Left cardiac atrium (tissue), 4 donors: Measurements from ENCODE around the gene TRIM67. TPM values are rescaled to one million over a fixed set of nuclear protein-coding genes. Genes with fewer than 3 reads are reported as not detected.

Source experiments
- ATAC-seq, 2 donors: fragments of 200-7000 bp; cut with Tn5 transposase; one replicate each; pipeline ENCODE4 v1.9.1; 2020; ENCODE audit warnings: mild to moderate bottlenecking in 2 of 2, moderate library complexity in 2 of 2
- DNase-seq: peaks from one replicate; pipeline ENCODE4 v3.0.0-alpha.2; 2020
- intact Hi-C, 2 donors: fragments of 100-400 bp; cut with DNase I; formaldehyde crosslinking; loops; one replicate each; pipeline versions ENCODE4 v1.14.1 to v1.15.1; 2022 to 2023
- total RNA-seq, 2 donors: library from RNA; stranded (reverse); fragmentation: NEBNext Ultra II Directional; extraction: Animal tissue kit (Norgen Biotek cat#: 25700); gene quantifications; one replicate each; pipeline ENCODE4 v1.2.1, GENCODE V29; 2021
- donor health status: DM: no; HTN: yes; CAD: no.
- donor health status: DM: no; HTN: yes; CAD: no; lungs with severe emphysema.
- donor health status: DM: yes; HTN: yes; CAD: no.
- donor health status: Dilated cardiomyopathy.

Gene TRIM67
- total RNA-seq, 2 donors from 2014 or later: 0.12 to 0.16 TPM

DNA sequence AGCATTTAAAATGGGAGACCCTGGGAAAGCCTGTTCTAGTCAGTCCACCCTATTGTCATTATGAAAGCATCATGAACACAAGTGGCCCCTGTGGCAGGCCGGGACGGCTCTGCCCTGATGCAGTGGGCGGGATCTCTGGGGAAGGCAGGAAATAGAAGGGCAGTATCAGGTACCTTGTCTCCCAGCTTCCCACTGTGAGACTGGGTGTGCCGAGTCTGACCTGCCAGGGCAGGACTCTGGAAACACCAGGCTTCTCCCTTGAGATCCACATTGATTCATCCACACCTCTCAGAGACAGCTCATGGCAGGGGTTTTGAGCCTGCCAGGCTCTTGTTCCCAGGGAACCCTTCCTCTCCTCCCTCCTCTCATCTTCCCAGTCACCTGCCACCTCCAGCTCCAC lies 54.6 kb downstream of the TRIM67 start:
- ATAC-seq (no peak), DNase-seq (no peak)
- intact Hi-C loops: loop anchor here in 1 of 2 donors (10.0 kb wide), 1 partner anchor 292 kb away; no protein-coding TSS in a partner anchor

DNA sequence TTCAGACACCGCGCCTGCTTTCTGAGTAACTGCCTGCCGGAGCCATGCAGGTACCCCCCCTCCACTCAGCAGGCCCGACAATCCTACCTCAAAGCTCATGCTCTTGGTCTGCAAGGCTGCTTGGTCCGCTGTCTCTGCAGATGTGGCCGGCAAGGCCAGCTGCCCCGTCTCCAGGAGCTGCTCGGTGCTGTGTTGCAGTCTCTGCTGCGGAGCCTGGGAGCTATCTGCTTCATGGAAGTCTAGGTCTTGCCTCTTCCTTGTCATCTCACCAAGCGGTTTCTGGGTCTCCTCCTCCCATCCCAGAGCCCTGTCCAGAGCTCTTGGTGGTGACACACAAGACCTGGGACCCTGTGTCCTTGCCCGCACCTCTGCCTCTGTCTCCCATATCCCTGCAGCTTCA lies 55.2 kb downstream of the TRIM67 start:
- intact Hi-C loops: loop anchor here in 1 of 2 donors (10.0 kb wide), 1 partner anchor 292 kb away; no protein-coding TSS in a partner anchor
- ATAC-seq (no peak), DNase-seq (no peak)

DNA sequence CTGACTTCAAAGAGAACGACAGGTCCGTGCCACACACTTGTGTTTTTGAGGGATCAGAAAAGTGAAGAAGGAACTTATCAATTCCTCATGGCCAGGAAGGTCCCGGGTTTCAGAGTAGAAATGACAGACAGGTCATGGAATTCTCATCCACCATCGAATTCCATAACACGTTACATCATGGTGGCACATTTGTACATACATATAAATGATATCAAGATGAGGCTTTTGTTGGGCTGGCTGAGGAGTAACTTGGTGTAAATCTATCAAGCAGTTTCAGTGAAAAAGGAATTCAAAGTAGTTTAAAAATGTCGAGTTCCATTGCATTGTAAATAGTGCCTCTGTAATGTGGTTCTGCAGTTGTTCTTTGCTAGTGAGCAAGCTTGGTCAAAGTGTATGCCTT lies 56.2 kb downstream of the TRIM67 start:
- ATAC-seq: no peak
- DNase-seq: no peak
- intact Hi-C loops: loop anchor here in 1 of 2 donors (10.0 kb wide), 1 partner anchor 293 kb away; no protein-coding TSS in a partner anchor

DNA sequence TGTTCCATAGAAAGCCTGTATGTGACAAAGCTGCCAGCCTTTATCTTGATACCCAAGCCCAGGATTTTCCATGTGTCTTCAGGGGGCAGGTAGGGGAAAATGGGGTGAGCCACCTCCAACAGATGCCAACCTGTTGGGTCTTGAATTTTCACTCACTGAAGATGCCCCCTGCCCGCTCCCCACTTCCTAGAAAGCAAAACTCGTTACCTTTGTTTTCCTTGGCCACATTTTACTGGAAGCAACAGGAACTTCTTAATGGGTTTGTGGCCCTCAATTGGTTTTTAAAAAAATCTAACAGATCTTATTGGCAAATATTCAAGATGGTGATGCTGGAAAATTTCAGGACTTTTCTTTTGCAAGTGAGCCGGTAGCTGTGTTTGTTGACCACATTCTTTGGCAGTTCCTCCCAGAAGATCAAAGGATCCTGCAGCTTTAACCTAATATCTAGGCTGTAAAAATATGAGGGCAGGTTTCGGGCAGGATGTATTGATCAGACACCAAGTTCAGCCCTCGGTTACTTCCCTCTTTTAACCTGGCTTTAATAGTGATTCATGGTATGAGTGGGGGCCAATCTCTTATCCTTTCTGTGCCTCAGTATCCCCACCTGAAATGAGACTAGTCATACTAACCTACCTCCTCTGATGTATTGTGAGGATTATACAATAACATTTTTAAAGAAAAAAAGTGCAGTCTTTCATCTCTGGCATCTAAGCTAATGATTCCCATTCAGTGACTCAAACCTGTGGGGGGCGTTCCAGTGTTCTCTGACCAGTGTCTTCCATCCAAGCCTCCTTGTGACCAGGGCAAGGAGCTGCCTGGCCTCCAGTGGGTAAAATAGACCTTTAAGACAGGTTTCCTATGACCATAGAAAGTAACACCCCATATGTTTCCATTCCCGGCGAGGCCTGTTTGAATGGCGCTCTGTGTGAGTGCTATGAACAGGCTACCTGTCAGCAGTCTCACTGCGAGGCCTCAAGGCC lies 57.9 kb downstream of the TRIM67 start:
- no peak for DNase-seq
- ATAC-seq: no peak
- intact Hi-C loops: loop anchor here in 1 of 2 donors (10.0 kb wide), 1 partner anchor 295 kb away; no protein-coding TSS in a partner anchor

DNA sequence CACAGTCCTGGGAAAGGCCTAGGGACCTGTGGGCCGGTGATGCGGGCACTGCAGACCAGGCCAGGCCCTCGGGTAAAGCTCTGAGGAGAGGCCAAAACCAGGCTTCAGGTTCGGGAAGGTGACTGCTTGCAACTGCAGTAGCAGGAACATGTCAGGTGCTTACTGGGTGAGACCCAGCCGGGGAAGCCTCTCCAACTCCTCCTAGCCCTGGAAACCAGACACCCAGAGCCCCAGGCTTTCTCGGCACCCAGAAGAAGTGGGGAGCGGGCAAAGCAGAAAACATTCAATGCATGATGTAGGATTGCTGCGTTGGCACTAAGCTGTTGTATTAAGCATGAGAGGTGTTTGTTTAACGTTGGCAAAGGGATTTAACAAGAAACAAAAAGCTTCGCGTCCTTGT lies 58.9 kb downstream of the TRIM67 start:
- intact Hi-C loops: no loop called here
- no peak for DNase-seq
- no peak for ATAC-seq

DNA sequence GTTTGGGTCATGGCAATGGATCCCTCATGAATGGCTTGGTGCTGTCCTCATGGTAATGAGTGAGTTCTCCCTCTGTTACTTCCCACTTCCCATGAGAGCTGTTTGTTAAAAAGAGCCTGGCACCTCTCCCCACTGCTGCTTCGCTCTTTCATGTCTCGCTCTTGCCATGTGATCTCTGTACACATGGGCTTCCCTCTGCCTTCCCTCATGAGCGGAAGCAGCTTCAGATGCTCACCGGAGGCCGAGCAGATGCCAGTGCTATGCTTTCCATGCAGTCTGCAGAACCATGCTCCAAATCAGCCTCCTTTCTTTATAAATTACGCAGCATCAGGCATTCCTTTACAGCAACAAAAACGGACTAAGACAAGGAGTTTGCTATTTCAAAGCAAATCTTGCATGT lies 64.3 kb downstream of the TRIM67 start:
- ATAC-seq: no peak
- intact Hi-C loops: no loop called here

DNA sequence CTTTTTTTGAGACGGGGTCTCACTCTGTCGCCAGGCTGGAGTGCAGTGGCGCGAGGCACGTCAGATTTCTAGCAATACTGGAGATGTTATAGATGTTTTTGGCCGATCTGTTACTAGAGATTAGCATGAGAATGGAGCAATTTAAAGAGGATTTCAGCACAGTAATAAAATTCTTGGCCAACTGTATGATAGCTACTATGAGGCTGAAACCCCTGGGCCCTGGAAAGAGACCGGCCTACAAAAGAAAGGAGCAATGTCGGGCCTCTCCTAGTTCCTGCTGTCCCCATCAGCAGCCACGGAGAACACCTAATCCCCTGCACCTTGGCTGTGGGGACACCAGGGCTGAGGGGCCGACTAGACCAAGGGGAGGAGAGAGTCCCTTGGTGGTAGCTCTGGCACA lies 69.7 kb downstream of the TRIM67 start:
- intact Hi-C loops: no loop called here
- DNase-seq (no peak), ATAC-seq (no peak)

More for the DNA sequence above, 64.3 kb downstream of the TRIM67 start:
- DNase-seq: no peak

DNA sequence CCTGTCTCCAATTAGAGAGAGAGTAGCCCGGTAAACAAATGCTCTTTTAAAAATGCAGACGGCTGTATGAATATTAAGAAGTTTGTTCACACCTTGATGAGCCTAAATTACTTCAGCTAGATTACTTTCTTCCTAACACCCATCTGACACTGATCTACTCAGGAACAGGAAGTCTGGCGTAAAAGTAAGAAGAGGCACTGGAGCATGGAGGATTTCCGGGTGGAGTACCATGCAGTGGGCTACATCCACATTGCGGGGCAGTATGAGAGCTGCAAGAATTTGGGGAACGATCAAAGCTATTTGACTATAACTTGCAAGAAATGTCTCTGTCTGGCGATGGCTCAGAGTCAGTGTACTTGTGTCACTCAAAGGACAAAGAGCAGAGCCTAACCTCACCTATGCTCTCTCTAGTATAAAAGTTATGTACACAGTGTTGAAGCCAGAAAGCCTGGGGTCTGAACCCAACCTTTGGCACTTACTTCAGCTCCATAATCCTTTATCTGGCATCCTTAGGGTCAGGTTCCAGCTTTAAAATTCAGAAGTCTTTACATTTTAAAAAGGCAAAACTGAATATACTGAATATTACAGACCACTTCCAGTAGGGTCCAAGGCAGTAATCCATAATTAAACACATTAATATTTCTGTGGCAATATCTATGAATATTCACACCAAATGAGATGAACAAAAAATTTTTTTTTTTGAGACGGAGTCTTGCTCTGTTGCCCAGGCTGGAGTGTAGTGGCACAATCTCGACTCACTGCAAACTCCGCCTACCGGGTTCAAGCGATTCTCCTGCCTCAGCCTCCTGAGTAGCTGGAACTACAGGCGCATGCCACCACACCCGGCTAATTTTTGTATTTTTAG lies 71.2 kb downstream of the TRIM67 start:
- no peak for DNase-seq
- intact Hi-C loops: no loop called here
- ATAC-seq: no peak

DNA sequence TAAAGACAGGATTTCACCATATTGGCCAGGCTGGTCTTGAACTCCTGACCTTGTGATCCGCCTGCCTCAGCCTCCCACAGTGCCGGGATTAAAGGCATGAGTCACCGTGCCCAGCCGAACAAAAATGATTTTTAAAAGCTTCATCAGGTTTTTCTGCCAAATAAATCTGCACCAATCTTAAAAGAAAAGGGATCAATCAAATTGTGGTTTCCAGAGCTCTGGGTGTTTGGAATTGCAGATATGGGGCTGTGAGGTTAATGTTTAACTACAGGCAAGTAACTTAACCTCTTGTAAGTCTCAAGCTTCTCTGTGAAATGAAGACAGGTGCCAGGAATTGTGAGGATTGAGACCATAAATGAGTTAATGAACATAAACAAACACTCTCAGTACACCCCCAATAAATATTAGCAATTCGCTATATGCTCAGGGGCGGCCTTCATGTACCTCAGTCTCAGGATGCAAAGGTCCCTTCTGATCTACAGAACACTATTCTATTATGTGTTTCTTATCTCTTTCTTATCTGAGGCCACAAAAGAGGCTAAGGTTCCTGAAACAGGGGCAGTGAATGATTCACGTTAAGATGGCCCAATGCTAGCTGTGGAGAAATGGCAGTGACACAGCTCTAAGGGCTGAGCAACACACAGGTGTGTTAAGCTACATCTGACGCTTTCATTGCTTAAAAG lies 72.0 kb downstream of the TRIM67 start:
- ATAC-seq (no peak), DNase-seq (no peak)
- intact Hi-C loops: no loop called here

DNA sequence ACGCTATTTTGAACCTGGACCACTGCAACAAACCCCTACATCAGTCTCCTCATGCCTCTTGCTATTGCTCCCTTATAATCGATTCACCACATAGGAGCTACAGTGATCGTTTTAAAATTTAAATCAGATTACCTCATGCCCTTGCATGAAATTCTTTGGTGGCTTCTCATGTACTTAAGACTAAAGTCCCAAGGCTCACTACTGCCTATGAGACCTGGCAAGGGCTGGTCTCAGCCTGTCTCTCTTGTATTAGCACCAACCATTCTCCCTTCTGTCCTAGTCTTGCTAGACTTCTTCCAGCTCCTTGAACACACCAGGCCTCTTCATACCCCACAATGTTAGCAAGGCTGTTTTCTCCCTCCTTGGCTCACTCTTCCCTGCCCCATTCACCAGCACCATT lies 72.6 kb downstream of the TRIM67 start:
- ATAC-seq (no peak), DNase-seq (no peak)
- intact Hi-C loops: no loop called here

DNA sequence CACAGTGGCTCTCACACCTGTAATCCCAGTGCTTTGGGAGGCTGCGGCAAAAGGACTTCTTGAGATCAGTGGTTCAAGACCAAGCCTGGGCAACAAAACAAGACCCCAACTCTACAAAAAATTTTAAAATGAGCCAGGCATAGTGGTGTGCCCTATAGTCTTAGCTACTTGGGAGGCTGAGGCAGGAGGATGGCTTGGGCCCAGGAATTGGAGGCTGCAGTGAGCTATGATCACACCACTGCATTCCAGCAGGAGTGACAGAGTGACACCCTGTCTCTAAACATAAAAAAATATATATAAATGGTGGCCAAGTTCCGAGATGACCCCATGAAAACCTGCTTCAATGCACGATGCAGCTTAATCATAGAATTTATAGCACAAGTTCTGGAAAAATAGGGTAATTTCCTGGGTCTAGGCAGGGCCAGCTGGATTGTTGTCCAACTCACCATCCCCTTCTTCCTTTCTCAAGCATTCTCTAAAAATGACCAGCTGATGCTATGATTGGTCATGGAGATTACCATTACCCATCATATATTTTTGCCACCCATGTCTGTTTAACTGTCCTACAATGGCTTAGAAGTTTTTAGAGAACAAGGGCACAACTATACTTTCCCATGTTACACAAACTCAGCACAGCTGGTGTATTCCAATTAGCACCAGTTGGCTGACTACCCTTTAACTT lies 73.8 kb downstream of the TRIM67 start:
- intact Hi-C loops: no loop called here
- ATAC-seq (no peak), DNase-seq (no peak)

DNA sequence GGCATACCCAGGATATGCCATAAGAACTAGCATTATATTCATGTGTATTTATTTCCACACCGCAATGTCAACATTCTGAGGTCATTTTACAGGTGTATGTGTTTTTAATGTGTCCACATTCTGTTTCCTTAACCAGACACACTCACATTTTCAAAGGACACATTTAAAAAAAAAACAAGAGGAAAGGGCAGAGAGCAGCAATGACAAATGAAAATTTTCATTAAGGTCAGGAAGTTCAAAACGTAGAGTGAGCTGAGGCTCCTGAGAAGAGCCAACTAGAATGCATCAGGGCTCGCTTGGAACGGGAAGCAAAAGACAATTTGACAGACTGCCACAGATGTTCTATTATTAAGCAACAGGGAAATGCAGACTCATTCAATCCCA lies 74.3 kb downstream of the TRIM67 start:
- intact Hi-C loops: no loop called here
- DNase-seq (no peak), ATAC-seq (no peak)

DNA sequence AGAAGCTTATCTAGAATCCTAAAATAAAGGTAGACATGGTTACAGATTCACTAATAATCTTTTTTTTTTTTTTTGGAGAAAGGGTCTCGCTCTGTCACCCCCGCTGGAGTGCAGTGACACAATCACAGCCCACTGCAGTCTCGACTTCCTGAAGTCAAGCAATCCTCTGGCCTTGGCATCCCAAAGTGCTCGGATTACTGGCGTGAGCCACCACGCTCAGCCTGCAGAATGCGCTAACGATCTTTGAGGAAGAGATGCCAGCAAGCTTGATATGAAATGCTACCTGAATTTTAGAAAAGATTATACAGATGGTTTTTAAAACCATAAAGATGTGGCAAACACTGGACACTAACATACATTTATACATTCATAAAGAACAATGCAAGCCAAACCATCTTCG lies 75.1 kb downstream of the TRIM67 start:
- ATAC-seq: no peak
- intact Hi-C loops: no loop called here
- DNase-seq: no peak

DNA sequence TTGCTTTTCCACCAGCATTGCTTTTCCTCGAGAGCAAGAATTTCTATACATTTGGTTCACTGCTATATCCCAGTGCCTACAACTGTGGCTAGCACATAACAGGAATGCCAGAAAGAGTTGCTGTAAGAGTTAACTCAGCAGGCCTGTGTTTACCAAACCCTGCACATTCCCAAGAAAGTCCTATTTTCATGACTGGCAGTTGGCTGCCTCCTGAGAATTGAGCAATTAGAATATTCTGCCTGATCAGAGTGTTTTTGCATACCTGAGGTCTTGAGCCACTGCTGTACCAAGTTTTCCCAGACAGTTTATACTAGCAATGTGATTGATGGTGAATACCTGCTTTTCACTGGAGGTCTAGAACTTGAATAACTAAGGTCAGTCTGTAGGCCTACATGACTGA lies 76.4 kb downstream of the TRIM67 start:
- ATAC-seq: no peak
- DNase-seq: no peak
- intact Hi-C loops: no loop called here

DNA sequence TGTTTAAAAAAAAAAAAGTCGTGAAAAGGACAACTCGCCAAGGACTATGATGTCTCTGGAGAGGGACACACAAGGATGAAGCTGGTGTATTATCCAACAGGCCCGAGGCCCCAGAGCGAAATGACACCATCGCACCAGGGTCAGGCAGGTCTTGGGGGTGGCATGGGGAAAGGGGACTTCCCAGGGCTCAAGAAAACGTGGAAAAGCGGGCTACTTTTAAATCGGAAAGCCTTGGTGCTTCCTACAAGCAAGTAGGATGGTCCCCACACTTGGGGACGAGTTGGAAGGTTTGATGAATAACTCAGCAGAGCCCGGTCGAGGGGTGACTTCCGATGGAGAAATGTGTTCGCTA lies 78.6 kb downstream of the TRIM67 start:
- ATAC-seq: peak; percentile 7 to 9
- intact Hi-C loops: no loop called here
- DNase-seq: no peak

DNA sequence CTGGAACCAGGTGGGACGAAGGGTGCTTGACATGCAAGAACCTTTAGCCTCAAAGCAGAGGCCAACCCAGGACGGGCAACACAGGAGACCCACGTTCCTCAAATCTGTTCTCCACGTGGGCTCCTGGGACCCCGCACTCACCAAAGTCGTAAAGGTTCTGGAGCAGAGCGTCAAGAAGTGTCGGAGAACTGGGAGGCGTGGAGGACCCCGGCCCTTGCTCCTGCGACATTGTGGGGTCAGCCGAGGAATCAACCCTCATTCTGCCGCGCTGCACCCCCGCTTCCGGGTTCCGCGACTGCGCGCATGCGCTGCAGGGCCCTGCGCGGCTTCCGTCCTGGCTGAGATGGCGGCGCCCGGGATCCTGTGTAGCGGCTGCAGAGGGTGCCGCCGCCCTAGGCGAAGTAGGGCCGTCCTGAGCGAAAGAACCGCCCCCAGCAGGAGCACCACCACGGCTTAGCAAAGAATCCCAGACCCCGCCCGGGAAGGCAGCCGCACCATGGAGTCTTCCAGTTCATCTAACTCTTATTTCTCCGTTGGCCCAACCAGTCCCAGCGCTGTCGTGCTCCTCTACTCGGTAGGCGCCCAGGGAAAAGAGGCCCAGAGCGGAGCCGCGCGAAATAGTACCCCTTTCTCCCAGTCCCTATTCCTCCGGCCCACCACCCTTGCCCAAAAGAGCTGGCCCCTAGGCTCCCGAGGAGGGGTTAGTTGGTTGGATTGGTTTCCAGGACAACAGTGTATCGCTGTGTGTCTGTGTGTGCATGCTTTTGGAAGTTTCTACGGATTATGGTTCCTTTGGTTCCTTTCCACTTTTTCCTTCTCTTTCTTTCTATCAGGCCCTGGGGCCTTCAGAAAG lies 79.3 kb downstream of the TRIM67 start, which contains the start of gene GNPAT:
GNPAT (plus strand) TSS at position 330 of the 853 bp plus-strand sequence; CDS start at position 497, 167 bp downstream.
- DNase-seq: peak; percentile 94
- ATAC-seq: peak; percentile 99
- intact Hi-C loops: no loop called here

DNA sequence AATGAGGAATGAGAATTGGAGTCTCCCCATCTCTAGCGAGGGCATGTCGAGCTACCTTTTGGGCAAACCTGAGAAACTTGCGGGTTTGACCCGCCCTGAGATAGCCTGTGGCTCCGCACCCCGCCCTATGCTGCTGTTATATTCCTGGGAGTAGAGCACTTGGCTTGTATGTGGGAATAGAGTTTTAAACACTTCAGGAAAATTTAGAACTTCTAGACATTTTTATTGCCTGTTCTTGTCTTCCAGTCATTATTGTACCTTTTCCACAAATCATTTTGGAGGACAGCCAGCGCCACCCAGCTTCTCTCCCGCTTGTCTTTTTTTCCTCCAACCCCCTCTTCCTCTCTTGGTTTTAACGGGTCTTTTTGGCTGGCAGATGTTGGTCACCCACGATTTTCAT lies 79.9 kb downstream of the TRIM67 start:
- DNase-seq (no peak), ATAC-seq (peak; percentile 23 to 62)
- intact Hi-C loops: no loop called here
